CD8-positive, alpha-beta memory T cell (primary cell): ENCODE data around the gene USH1C. TPM values are rescaled to one million over a fixed set of nuclear protein-coding genes. Genes with fewer than 3 reads are reported as not detected.

ENCODE experiments used
- CTCF ChIA-PET: fragments of 350-600 bp; sonication (Branson Sonifier 250); formaldehyde crosslinking; loops from one replicate; lab custom pipeline; 2021; ENCODE audit warnings: antibody characterized with exemption; lab: Charles Lee
- POLR2A ChIA-PET: fragments of 350-600 bp; sonication (Branson Sonifier 250); formaldehyde crosslinking; loops from one replicate; lab custom pipeline; 2021; ENCODE audit warnings: antibody characterized with exemption; lab: Charles Lee
- DNase-seq, 5 donors: peaks; one replicate each; pipeline versions ENCODE4 v3.0.0 to v3.0.0-alpha.2; 2020 to 2022; ENCODE audit warnings: mixed read lengths in 1 of 5
- H3K27ac ChIP-seq: one replicate; pipeline ENCODE4 v1.7.0; 2013; ENCODE audit warnings: low read depth, mild to moderate bottlenecking, low read length, moderate library complexity
- H3K27me3 ChIP-seq: 2 replicates; pipeline ENCODE4 v1.7.0; 2013; ENCODE audit warnings: low read length, mild to moderate bottlenecking; ENCODE audit not compliant: insufficient read depth, poor library complexity, severe bottlenecking
- H3K36me3 ChIP-seq: 2 replicates; pipeline ENCODE4 v1.7.0; 2013; ENCODE audit warnings: mild to moderate bottlenecking, low read length, moderate library complexity; ENCODE audit not compliant: insufficient read depth
- H3K4me1 ChIP-seq: 2 replicates; pipeline ENCODE4 v1.7.0; 2013; ENCODE audit warnings: mild to moderate bottlenecking, low read length, moderate library complexity; ENCODE audit not compliant: insufficient read depth
- H3K4me3 ChIP-seq: 2 replicates; pipeline ENCODE4 v1.7.0; 2013; ENCODE audit warnings: mild to moderate bottlenecking, low read length
- H3K9me3 ChIP-seq: 2 replicates; pipeline ENCODE4 v1.7.0; 2013; ENCODE audit warnings: mild to moderate bottlenecking, low read length
- H3K27ac Mint-ChIP-seq, 8 donors: one replicate each; pipeline ENCODE4 v1.8.0; 2020 to 2021; ENCODE audit warnings: mixed read lengths in 8 of 8, mild to moderate bottlenecking in 6 of 8, inconsistent platforms in 3 of 8, moderate library complexity in 3 of 8
- H3K27me3 Mint-ChIP-seq, 2 donors: one replicate each; pipeline ENCODE4 v1.8.0; 2020 to 2021; ENCODE audit warnings: mixed read lengths in 2 of 2, mild to moderate bottlenecking in 1 of 2, moderate library complexity in 1 of 2
- H3K36me3 Mint-ChIP-seq, 3 donors: one replicate each; pipeline ENCODE4 v1.8.0; 2020 to 2021; ENCODE audit warnings: mixed read lengths in 3 of 3, inconsistent platforms in 1 of 3, mild to moderate bottlenecking in 1 of 3
- H3K4me1 Mint-ChIP-seq, 3 donors: one replicate each; pipeline ENCODE4 v1.8.0; 2020 to 2021; ENCODE audit warnings: mixed read lengths in 3 of 3, inconsistent platforms in 1 of 3, mild to moderate bottlenecking in 1 of 3
- H3K4me3 Mint-ChIP-seq, 7 donors: one replicate each; pipeline ENCODE4 v1.8.0; 2020 to 2021; ENCODE audit warnings: mixed read lengths in 7 of 7, mild to moderate bottlenecking in 6 of 7, moderate library complexity in 4 of 7, inconsistent platforms in 2 of 7
- H3K9me3 Mint-ChIP-seq, 5 donors: one replicate each; pipeline ENCODE4 v1.8.0; 2020 to 2022; ENCODE audit warnings: mixed read lengths in 5 of 5, mild to moderate bottlenecking in 3 of 5, moderate library complexity in 2 of 5, inconsistent platforms in 1 of 5
- polyA plus RNA-seq: library from polyadenylated mRNA; unstranded; fragments of 300-500 nt; fragmentation: Illumina TruSeq; gene quantifications from one replicate; pipeline ENCODE4 v1.2.3, GENCODE V29; 2021
- total RNA-seq, 2 experiments: library from RNA; stranded (reverse); gene quantifications; one replicate each; pipeline ENCODE4 v1.2.3, GENCODE V29; 2021

USH1C gene
- total and polyA plus RNA-seq, 3 experiments from 2014 or later: not detected

- no peak for DNase-seq
Observed at GRCh38 chr11:17556999-17557398, 12.8 kb upstream of the USH1C start.

GRCh38 chr11:17554487-17554886 lies 10.3 kb upstream of the USH1C start:
- H3K9me3 ChIP-seq: no peaks in the 10 kb centered on the region
- H3K36me3 Mint-ChIP-seq: no peaks in the 10 kb centered on the region
- H3K27ac Mint-ChIP-seq: no peak overlapping the region
- peaks cover 11 to 15% of the 10 kb centered on the region in 2 donors for H3K27me3 Mint-ChIP-seq
- ChIA-PET POLR2A (no interaction called here), CTCF (interaction anchor here (0.7 kb wide), 1 partner anchor 37 kb away, joined by 3 read pairs; no protein-coding TSS in a partner anchor)
- H3K27ac ChIP-seq: no peak overlapping the region
- H3K27me3 ChIP-seq: no peaks in the 10 kb centered on the region
- no peaks in the 10 kb centered on the region for H3K4me1 ChIP-seq
- H3K4me3 ChIP-seq: no peak overlapping the region
- no peak overlapping the region for H3K4me3 Mint-ChIP-seq
- no peaks in the 10 kb centered on the region for H3K4me1 Mint-ChIP-seq
- H3K36me3 ChIP-seq: no peaks in the 10 kb centered on the region
- DNase-seq: no peak
- H3K9me3 Mint-ChIP-seq: no peaks in the 10 kb centered on the region

More at GRCh38 chr11:17556999-17557398, 12.8 kb upstream of the USH1C start:
- no peaks in the 10 kb centered on the region for H3K27me3 ChIP-seq
- peaks cover 12 to 23% of the 10 kb centered on the region in 2 donors for H3K27me3 Mint-ChIP-seq
- H3K9me3 ChIP-seq: no peaks in the 10 kb centered on the region
- POLR2A ChIA-PET: no interaction called here
- no peaks in the 10 kb centered on the region for H3K4me1 ChIP-seq
- no peaks in the 10 kb centered on the region for H3K4me1 Mint-ChIP-seq
- no peak overlapping the region for H3K27ac Mint-ChIP-seq
- H3K36me3 Mint-ChIP-seq: no peaks in the 10 kb centered on the region
- CTCF ChIA-PET: no interaction called here
- no peak overlapping the region for H3K27ac ChIP-seq
- H3K4me3 Mint-ChIP-seq: no peak overlapping the region
- no peaks in the 10 kb centered on the region for H3K9me3 Mint-ChIP-seq
- no peaks in the 10 kb centered on the region for H3K36me3 ChIP-seq
- H3K4me3 ChIP-seq: no peak overlapping the region

GRCh38 chr11:17553249-17553546 lies 9.0 kb upstream of the USH1C start:
- no peak for DNase-seq
- H3K4me1 ChIP-seq: no peaks in the 10 kb centered on the region
- H3K27me3 ChIP-seq: no peaks in the 10 kb centered on the region
- H3K27ac ChIP-seq: no peak overlapping the region
- Mint-ChIP-seq H3K36me3 (no peaks in the 10 kb centered on the region), H3K4me1 (no peaks in the 10 kb centered on the region), H3K27me3 (peaks cover 11 to 24% of the 10 kb centered on the region in 2 donors), H3K9me3 (no peaks in the 10 kb centered on the region), H3K27ac (peak overlapping the region in 1 of 8 donors; percentile 14), H3K4me3 (no peak overlapping the region)
- ChIA-PET POLR2A (no interaction called here), CTCF (no interaction called here)
- H3K36me3 ChIP-seq: no peaks in the 10 kb centered on the region
- H3K4me3 ChIP-seq: no peak overlapping the region
- no peaks in the 10 kb centered on the region for H3K9me3 ChIP-seq

GRCh38 chr11:17552392-17553248 lies 8.4 kb upstream of the USH1C start:
- H3K27ac Mint-ChIP-seq: no peak overlapping the region
- Histone ChIP-seq H3K4me3 (no peak overlapping the region), H3K36me3 (no peaks in the 10 kb centered on the region), H3K27ac (no peak overlapping the region), H3K4me1 (no peaks in the 10 kb centered on the region), H3K27me3 (no peaks in the 10 kb centered on the region), H3K9me3 (no peaks in the 10 kb centered on the region)
- no peak overlapping the region for H3K4me3 Mint-ChIP-seq
- peaks cover 13 to 29% of the 10 kb centered on the region in 2 donors for H3K27me3 Mint-ChIP-seq
- POLR2A ChIA-PET: no interaction called here
- CTCF ChIA-PET: no interaction called here
- H3K36me3 Mint-ChIP-seq: no peaks in the 10 kb centered on the region
- H3K9me3 Mint-ChIP-seq: no peaks in the 10 kb centered on the region
- DNase-seq: no peak
- H3K4me1 Mint-ChIP-seq: no peaks in the 10 kb centered on the region

- no peak overlapping the region for H3K27ac ChIP-seq
- Mint-ChIP-seq H3K27ac (no peak overlapping the region), H3K9me3 (no peaks in the 10 kb centered on the region), H3K4me3 (no peak overlapping the region), H3K27me3 (peaks cover 17 to 30% of the 10 kb centered on the region in 2 donors), H3K36me3 (no peaks in the 10 kb centered on the region), H3K4me1 (no peaks in the 10 kb centered on the region)
- no peaks in the 10 kb centered on the region for H3K9me3 ChIP-seq
- DNase-seq: no peak
- CTCF ChIA-PET: no interaction called here
- no peaks in the 10 kb centered on the region for H3K27me3 ChIP-seq
- POLR2A ChIA-PET: no interaction called here
- no peaks in the 10 kb centered on the region for H3K4me1 ChIP-seq
- no peaks in the 10 kb centered on the region for H3K36me3 ChIP-seq
- no peak overlapping the region for H3K4me3 ChIP-seq
Observed at GRCh38 chr11:17552041-17552355, 7.8 kb upstream of the USH1C start.

GRCh38 chr11:17551347-17552040 lies 7.3 kb upstream of the USH1C start:
- Mint-ChIP-seq H3K27me3 (peaks cover 17 to 34% of the 10 kb centered on the region in 2 donors), H3K4me1 (no peaks in the 10 kb centered on the region), H3K36me3 (no peaks in the 10 kb centered on the region), H3K27ac (no peak overlapping the region), H3K9me3 (no peaks in the 10 kb centered on the region), H3K4me3 (no peak overlapping the region)
- Histone ChIP-seq H3K27ac (no peak overlapping the region), H3K4me1 (no peaks in the 10 kb centered on the region), H3K27me3 (no peaks in the 10 kb centered on the region), H3K36me3 (no peaks in the 10 kb centered on the region), H3K4me3 (no peak overlapping the region), H3K9me3 (no peaks in the 10 kb centered on the region)
- no peak for DNase-seq
- ChIA-PET CTCF (no interaction called here), POLR2A (no interaction called here)

- ChIA-PET CTCF (no interaction called here), POLR2A (no interaction called here)
- Mint-ChIP-seq H3K4me3 (no peak overlapping the region), H3K27me3 (peaks cover 17 to 37% of the 10 kb centered on the region in 2 donors), H3K27ac (no peak overlapping the region), H3K4me1 (no peaks in the 10 kb centered on the region), H3K9me3 (no peaks in the 10 kb centered on the region), H3K36me3 (no peaks in the 10 kb centered on the region)
- no peaks in the 10 kb centered on the region for H3K36me3 ChIP-seq
- H3K4me3 ChIP-seq: no peak overlapping the region
- no peaks in the 10 kb centered on the region for H3K27me3 ChIP-seq
- no peak overlapping the region for H3K27ac ChIP-seq
- no peak for DNase-seq
- H3K4me1 ChIP-seq: no peaks in the 10 kb centered on the region
- no peaks in the 10 kb centered on the region for H3K9me3 ChIP-seq
Observed at GRCh38 chr11:17550450-17551346, 6.5 kb upstream of the USH1C start.

- CTCF ChIA-PET: interaction anchor here (0.7 to 1.5 kb wide), 2 partner anchors 20 to 268 kb away, joined by 4 read pairs; no protein-coding TSS in a partner anchor
- Histone ChIP-seq H3K27me3 (no peaks in the 10 kb centered on the region), H3K9me3 (no peaks in the 10 kb centered on the region), H3K4me3 (no peak overlapping the region), H3K27ac (no peak overlapping the region), H3K36me3 (no peaks in the 10 kb centered on the region), H3K4me1 (no peaks in the 10 kb centered on the region)
- POLR2A ChIA-PET: no interaction called here
- Mint-ChIP-seq H3K36me3 (no peaks in the 10 kb centered on the region), H3K4me1 (peaks cover 0 to 4% (median 3%) of the 10 kb centered on the region in 3 donors), H3K9me3 (no peaks in the 10 kb centered on the region), H3K27ac (no peak overlapping the region), H3K27me3 (peaks cover 12 to 51% of the 10 kb centered on the region in 2 donors), H3K4me3 (peak overlapping the region in 1 of 7 donors; percentile 40)
- no peak for DNase-seq
Observed at GRCh38 chr11:17548444-17548843, 4.2 kb upstream of the USH1C start.
